Stimulated activated naive B cell treated with anti-CD40 and anti-IgM and Interleukin-4, amounts not matched to agents 10 μg/mL and 1 μg/mL and 100 μg/mL, for 72 hours (primary cell): ENCODE data around the gene NKG7.

Experiments
- ATAC-seq, 2 donors: fragments of 150-1000 bp; cut with Tn5 transposase; replicated peaks; 2 replicates each; pipeline ENCODE4 v1.10.0; 2021; ENCODE audit warnings: moderate library complexity in 1 of 2
- DNase-seq: peaks from one replicate; pipeline ENCODE4 v3.0.0; 2021
- H3K27ac Mint-ChIP-seq: one replicate; pipeline ENCODE4 v1.8.0; 2022; ENCODE audit warnings: mild to moderate bottlenecking, mixed read lengths
- H3K27me3 Mint-ChIP-seq, 2 donors: one replicate each; pipeline ENCODE4 v1.8.0; 2022; ENCODE audit warnings: mixed read lengths in 2 of 2
- H3K36me3 Mint-ChIP-seq, 2 donors: one replicate each; pipeline ENCODE4 v1.8.0; 2022; ENCODE audit warnings: mixed read lengths in 2 of 2, mild to moderate bottlenecking in 1 of 2
- H3K4me1 Mint-ChIP-seq, 2 donors: one replicate each; pipeline ENCODE4 v1.8.0; 2022; ENCODE audit warnings: mixed read lengths in 2 of 2, mild to moderate bottlenecking in 1 of 2
- H3K4me3 Mint-ChIP-seq, 2 donors: one replicate each; pipeline ENCODE4 v1.8.0; 2022; ENCODE audit warnings: mild to moderate bottlenecking in 2 of 2, mixed read lengths in 2 of 2, moderate library complexity in 1 of 2
- H3K9me3 Mint-ChIP-seq, 2 donors: one replicate each; pipeline ENCODE4 v1.8.0; 2022; ENCODE audit warnings: mixed read lengths in 2 of 2, mild to moderate bottlenecking in 1 of 2

The NKG7 gene

GRCh38 chr19:51361239-51361638 lies 11.2 kb downstream of the NKG7 start:
- H3K9me3 Mint-ChIP-seq, result no peaks in the 10 kb centered on the region
- DNase-seq (no peak), ATAC-seq (no peak)
- H3K27ac Mint-ChIP-seq, result no peak overlapping the region
- H3K4me1 Mint-ChIP-seq, result peaks cover 27 to 51% of the 10 kb centered on the region in 2 donors
- H3K4me3 Mint-ChIP-seq, result no peak overlapping the region
- H3K36me3 Mint-ChIP-seq, result peaks cover 21 to 26% of the 10 kb centered on the region in 2 donors
- H3K27me3 Mint-ChIP-seq, result no peaks in the 10 kb centered on the region

GRCh38 chr19:51359294-51359693 lies 13.2 kb downstream of the NKG7 start:
- Mint-ChIP-seq H3K4me1 (peaks cover 17 to 37% of the 10 kb centered on the region in 2 donors), H3K4me3 (no peak overlapping the region), H3K27ac (no peak overlapping the region), H3K9me3 (no peaks in the 10 kb centered on the region), H3K36me3 (peaks cover 21 to 32% of the 10 kb centered on the region in 2 donors), H3K27me3 (no peaks in the 10 kb centered on the region)
- no peak for ATAC-seq
- no peak for DNase-seq

GRCh38 chr19:51357952-51358351 lies 14.5 kb downstream of the NKG7 start:
- no peaks in the 10 kb centered on the region for H3K9me3 Mint-ChIP-seq
- ATAC-seq, result no peak
- no peaks in the 10 kb centered on the region for H3K27me3 Mint-ChIP-seq
- H3K4me3 Mint-ChIP-seq, result no peak overlapping the region
- H3K36me3 Mint-ChIP-seq, result peaks cover 23 to 34% of the 10 kb centered on the region in 2 donors
- H3K4me1 Mint-ChIP-seq, result peaks cover 6 to 23% of the 10 kb centered on the region in 2 donors
- no peak for DNase-seq
- H3K27ac Mint-ChIP-seq, result no peak overlapping the region

- H3K36me3 Mint-ChIP-seq, result peaks cover 35 to 43% of the 10 kb centered on the region in 2 donors
- peaks cover 2 to 10% of the 10 kb centered on the region in 2 donors for H3K4me1 Mint-ChIP-seq
- H3K27me3 Mint-ChIP-seq, result no peaks in the 10 kb centered on the region
- DNase-seq (no peak), ATAC-seq (no peak)
- peak overlapping the region; percentile 42 for H3K27ac Mint-ChIP-seq
- no peak overlapping the region for H3K4me3 Mint-ChIP-seq
- no peaks in the 10 kb centered on the region for H3K9me3 Mint-ChIP-seq
Measured at GRCh38 chr19:51356159-51356801, 16.2 kb downstream of the NKG7 start.

- no peak overlapping the region for H3K4me3 Mint-ChIP-seq
- DNase-seq, result no peak
- no peak for ATAC-seq
Measured at GRCh38 chr19:51354742-51355148, 17.7 kb downstream of the NKG7 start.

GRCh38 chr19:51354103-51354741 lies 18.2 kb downstream of the NKG7 start:
- Mint-ChIP-seq H3K27ac (peak overlapping the region; percentile 56), H3K4me1 (peaks cover 0 to 5% of the 10 kb centered on the region in 2 donors), H3K27me3 (no peaks in the 10 kb centered on the region), H3K9me3 (no peaks in the 10 kb centered on the region), H3K36me3 (peaks cover 45 to 51% of the 10 kb centered on the region in 2 donors), H3K4me3 (no peak overlapping the region)
- ATAC-seq (no peak), DNase-seq (no peak)

More at GRCh38 chr19:51354742-51355148, 17.7 kb downstream of the NKG7 start:
- H3K36me3 Mint-ChIP-seq, result peaks cover 44 to 55% of the 10 kb centered on the region in 2 donors
- no peaks in the 10 kb centered on the region for H3K27me3 Mint-ChIP-seq
- H3K4me1 Mint-ChIP-seq, result peaks cover 0 to 10% of the 10 kb centered on the region in 2 donors
- no peak overlapping the region for H3K27ac Mint-ChIP-seq
- H3K9me3 Mint-ChIP-seq, result no peaks in the 10 kb centered on the region

- Mint-ChIP-seq H3K27ac (no peak overlapping the region), H3K9me3 (no peaks in the 10 kb centered on the region), H3K36me3 (peaks cover 41 to 48% of the 10 kb centered on the region in 2 donors), H3K4me1 (peaks cover 0 to 4% of the 10 kb centered on the region in 2 donors), H3K4me3 (no peak overlapping the region), H3K27me3 (no peaks in the 10 kb centered on the region)
- no peak for ATAC-seq
- DNase-seq, result no peak
Measured at GRCh38 chr19:51352783-51353360, 19.6 kb downstream of the NKG7 start.

- no peaks in the 10 kb centered on the region for H3K27me3 Mint-ChIP-seq
- ATAC-seq, result no peak
- no peak for DNase-seq
- H3K4me1 Mint-ChIP-seq, result peaks cover 2 to 10% of the 10 kb centered on the region in 2 donors
- H3K4me3 Mint-ChIP-seq, result no peak overlapping the region
- H3K36me3 Mint-ChIP-seq, result peaks cover 48 to 51% of the 10 kb centered on the region in 2 donors
- no peak overlapping the region for H3K27ac Mint-ChIP-seq
- H3K9me3 Mint-ChIP-seq, result no peaks in the 10 kb centered on the region
Measured at GRCh38 chr19:51351266-51351990, 21.0 kb downstream of the NKG7 start.

- DNase-seq, result no peak
- H3K4me3 Mint-ChIP-seq, result no peak overlapping the region
- H3K36me3 Mint-ChIP-seq, result peaks cover 45 to 49% of the 10 kb centered on the region in 2 donors
- H3K4me1 Mint-ChIP-seq, result peaks cover 26 to 45% of the 10 kb centered on the region in 2 donors
- H3K27me3 Mint-ChIP-seq, result no peaks in the 10 kb centered on the region
- H3K27ac Mint-ChIP-seq, result no peak overlapping the region
- H3K9me3 Mint-ChIP-seq, result no peaks in the 10 kb centered on the region
- no peak for ATAC-seq
Measured at GRCh38 chr19:51347209-51347928, 25.1 kb downstream of the NKG7 start.

- H3K27me3 Mint-ChIP-seq, result no peaks in the 10 kb centered on the region
- H3K9me3 Mint-ChIP-seq, result no peaks in the 10 kb centered on the region
- H3K4me1 Mint-ChIP-seq, result peaks cover 29 to 51% of the 10 kb centered on the region in 2 donors
- ATAC-seq, result no peak
- H3K27ac Mint-ChIP-seq, result no peak overlapping the region
- no peak for DNase-seq
- H3K36me3 Mint-ChIP-seq, result peaks cover 39 to 43% of the 10 kb centered on the region in 2 donors
- no peak overlapping the region for H3K4me3 Mint-ChIP-seq
Measured at GRCh38 chr19:51346742-51347141, 25.7 kb downstream of the NKG7 start.

- ATAC-seq, result no peak
- Mint-ChIP-seq H3K4me3 (peak overlapping the region; percentile 58 to 69), H3K27me3 (no peaks in the 10 kb centered on the region), H3K4me1 (peaks cover 35 to 64% of the 10 kb centered on the region in 2 donors), H3K9me3 (no peaks in the 10 kb centered on the region), H3K36me3 (peaks cover 24 to 33% of the 10 kb centered on the region in 2 donors), H3K27ac (peak overlapping the region; percentile 84)
- no peak for DNase-seq
Measured at GRCh38 chr19:51345076-51345620, 27.3 kb downstream of the NKG7 start.

- peaks cover 45 to 77% of the 10 kb centered on the region in 2 donors for H3K4me1 Mint-ChIP-seq
- H3K27ac Mint-ChIP-seq, result peak overlapping the region; percentile 77
- DNase-seq, result no peak
- no peak overlapping the region for H3K4me3 Mint-ChIP-seq
- ATAC-seq, result no peak
- H3K27me3 Mint-ChIP-seq, result no peaks in the 10 kb centered on the region
- no peaks in the 10 kb centered on the region for H3K9me3 Mint-ChIP-seq
- peaks cover 20 to 25% of the 10 kb centered on the region in 2 donors for H3K36me3 Mint-ChIP-seq
Measured at GRCh38 chr19:51342631-51343569, 29.6 kb downstream of the NKG7 start.
